ENCODE measurements around the gene RABL6.
A peak's percentile ranks its signal among the peaks of the same experiment; 100 is the strongest.
"Not testable (repeated sequence)": the region's sequence is repeated elsewhere in the genome, so short reads cannot be mapped to it uniquely, and the experiment has no call there.

Gene RABL6

GRCh38 chr9:136857581-136858412 lies 50.0 kb downstream of the RABL6 start:
- DNase-seq (ENCODE audit: low read depth) = no peak

- no peak for DNase-seq (ENCODE audit: low read depth)
Measured at GRCh38 chr9:136858452-136858843, 50.7 kb downstream of the RABL6 start.

GRCh38 chr9:136858844-136859757 lies 51.4 kb downstream of the RABL6 start:
- no peak for DNase-seq (ENCODE audit: low read depth)

GRCh38 chr9:136860529-136860928 lies 52.8 kb downstream of the RABL6 start:
- no peak for DNase-seq (ENCODE audit: low read depth)

- no peak for DNase-seq (ENCODE audit: low read depth)
Measured at GRCh38 chr9:136860933-136861873, 53.5 kb downstream of the RABL6 start.

- no peak for DNase-seq (ENCODE audit: low read depth)
Measured at GRCh38 chr9:136861874-136862457, 54.2 kb downstream of the RABL6 start.

- DNase-seq (ENCODE audit: low read depth) = no peak
Measured at GRCh38 chr9:136862849-136863622, 55.3 kb downstream of the RABL6 start.

GRCh38 chr9:136863623-136864273 lies 56.0 kb downstream of the RABL6 start:
- DNase-seq (ENCODE audit: low read depth) = no peak

GRCh38 chr9:136865041-136865767 lies 57.5 kb downstream of the RABL6 start:
- no peak for DNase-seq (ENCODE audit: low read depth)

- no peak for DNase-seq (ENCODE audit: low read depth)
Measured at GRCh38 chr9:136865768-136866103, 58.0 kb downstream of the RABL6 start.

GRCh38 chr9:136866898-136867421 lies 59.2 kb downstream of the RABL6 start:
- DNase-seq (ENCODE audit: low read depth) = not testable (repeated sequence)

- no peak for DNase-seq (ENCODE audit: low read depth)
Measured at GRCh38 chr9:136867480-136867879, 59.7 kb downstream of the RABL6 start.

GRCh38 chr9:136867917-136868316 lies 60.2 kb downstream of the RABL6 start:
- no peak for DNase-seq (ENCODE audit: low read depth)

- no peak for DNase-seq (ENCODE audit: low read depth)
Measured at GRCh38 chr9:136868644-136869043, 60.9 kb downstream of the RABL6 start.

GRCh38 chr9:136869611-136870010 lies 61.9 kb downstream of the RABL6 start:
- DNase-seq (ENCODE audit: low read depth) = not testable (repeated sequence)

- no peak for DNase-seq (ENCODE audit: low read depth)
Measured at GRCh38 chr9:136875155-136875554, 67.4 kb downstream of the RABL6 start.

- no peak for DNase-seq (ENCODE audit: low read depth)
Measured at GRCh38 chr9:136876476-136876875, 68.7 kb downstream of the RABL6 start.

GRCh38 chr9:136880651-136881050 lies 72.9 kb downstream of the RABL6 start:
- no peak for DNase-seq (ENCODE audit: low read depth)

- DNase-seq (ENCODE audit: low read depth) = peak; percentile 44
Measured at GRCh38 chr9:136881691-136882108, 74.0 kb downstream of the RABL6 start.
